SKM-1 (cell line): ENCODE results near the gene CCDC116.
"Not testable (repeated sequence)": the region's sequence is repeated elsewhere in the genome, so short reads cannot be mapped to it uniquely, and the experiment has no call there.

Source experiments
- DNase-seq: peaks from one replicate; lab custom pipeline; 2025; ENCODE audit not compliant: unreplicated experiment; lab: John Stamatoyannopoulos, UW

Gene CCDC116, protein sequence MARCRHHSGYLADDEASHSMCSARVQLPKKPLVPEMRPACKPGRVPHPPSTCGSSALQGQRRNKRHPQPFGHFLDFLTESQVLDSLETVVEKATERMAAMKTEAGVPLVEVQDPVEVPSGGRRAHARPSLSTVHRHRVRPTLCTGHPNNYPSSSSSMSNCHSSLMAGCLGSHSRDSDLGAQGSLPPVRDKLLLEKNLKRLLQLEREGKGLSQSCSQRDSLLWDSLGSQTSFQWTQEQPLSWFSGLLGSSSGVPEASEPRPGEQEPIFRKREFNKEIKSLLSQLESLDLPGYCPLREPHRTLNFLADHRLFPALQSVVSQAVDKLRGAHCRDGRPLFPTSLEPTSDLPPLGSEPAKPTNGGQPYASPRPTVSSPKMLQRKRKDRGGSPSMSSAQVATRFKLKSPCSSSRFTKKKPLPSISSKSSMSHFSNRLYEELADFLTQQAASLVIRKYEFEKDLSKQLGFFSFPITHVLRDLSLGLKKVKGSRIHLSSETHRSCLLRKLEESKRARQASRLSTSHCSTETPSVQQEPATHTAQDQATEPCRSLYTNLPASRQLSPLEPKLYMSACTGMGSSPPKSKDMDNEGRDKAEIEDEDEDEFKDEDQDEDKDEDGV

DNA sequence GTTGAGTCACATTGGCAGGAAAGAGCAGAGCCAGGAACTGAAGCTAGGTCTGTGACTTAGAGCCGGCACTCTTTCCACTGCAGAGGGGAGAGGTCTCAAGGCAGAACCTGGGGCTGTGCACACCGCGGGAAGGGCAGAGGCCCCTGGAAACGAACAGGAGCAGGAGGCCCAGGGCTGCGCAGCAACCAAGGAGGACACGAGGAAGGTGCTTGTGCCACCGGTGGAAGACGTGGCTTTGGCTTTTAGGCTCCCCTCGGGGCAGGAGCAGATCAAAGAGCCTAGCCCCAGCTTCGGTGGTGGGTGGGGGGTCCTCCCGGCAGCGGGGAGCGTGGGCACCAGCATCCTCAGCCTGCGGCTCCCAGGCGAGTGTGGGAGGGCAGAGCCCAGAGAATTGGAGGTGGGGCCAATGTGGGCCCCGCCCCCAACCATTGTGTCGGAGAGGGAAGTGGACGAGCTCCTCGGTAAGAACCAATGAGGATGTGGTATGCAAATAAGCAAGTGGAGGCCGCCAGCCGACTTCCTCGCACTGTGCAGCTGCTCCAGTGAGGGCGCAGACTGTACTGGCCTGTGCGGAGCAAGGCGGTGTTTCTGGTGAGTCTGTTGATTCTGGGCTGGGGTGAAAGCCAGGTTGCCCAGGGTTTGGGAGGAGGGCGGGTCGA, at the start of gene CCDC116:
CCDC116 (plus strand) TSS at position 524 of the 659 bp plus-strand sequence. CDS start 422 bp downstream, outside the sequence.
- DNase-seq: no peak

DNA sequence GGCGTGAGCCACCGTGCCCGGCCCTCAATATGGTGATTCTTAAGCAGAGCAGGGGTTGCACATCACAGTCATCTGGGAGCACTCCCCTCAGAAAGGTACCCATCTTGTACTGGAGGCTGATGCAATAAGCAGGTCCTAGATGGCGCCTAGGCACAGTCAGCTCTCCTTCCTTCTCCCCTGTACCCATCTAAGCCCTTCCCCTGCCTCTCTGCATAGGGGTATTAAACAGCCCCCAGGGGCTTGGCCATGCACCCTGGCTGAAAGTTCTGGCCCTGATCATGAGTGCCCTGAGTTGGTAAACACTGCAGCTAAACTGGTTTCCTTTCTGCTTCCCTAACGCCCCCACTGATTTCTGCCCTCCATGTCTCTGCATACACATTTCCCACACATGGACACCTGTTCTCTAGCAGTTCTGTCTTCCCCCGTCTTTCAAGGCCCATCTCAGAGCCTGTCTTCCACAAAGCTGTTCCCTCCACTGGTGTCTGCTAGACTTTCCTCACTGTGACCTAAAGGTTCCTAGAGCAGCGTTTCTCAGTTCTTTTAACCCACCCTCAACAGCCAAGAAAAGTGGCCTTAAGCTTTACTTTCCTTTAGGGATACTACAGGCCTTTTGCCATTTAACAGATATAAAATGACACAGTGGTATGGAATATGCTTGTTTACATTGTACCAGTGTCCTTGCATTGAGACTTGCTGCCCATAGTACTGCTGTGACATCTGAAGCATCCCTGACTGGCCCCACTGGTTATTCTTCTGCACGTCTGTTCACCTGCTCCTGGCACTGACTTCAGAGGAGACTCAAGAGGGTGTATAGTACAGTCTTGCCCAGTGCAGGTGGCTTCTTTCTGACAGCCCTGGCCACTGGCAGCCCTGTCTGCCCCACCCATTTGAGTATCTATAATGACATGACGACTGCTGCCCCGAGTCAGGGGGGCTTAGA, 49.5 kb upstream of the CCDC116 start:
- no peak for DNase-seq

DNA sequence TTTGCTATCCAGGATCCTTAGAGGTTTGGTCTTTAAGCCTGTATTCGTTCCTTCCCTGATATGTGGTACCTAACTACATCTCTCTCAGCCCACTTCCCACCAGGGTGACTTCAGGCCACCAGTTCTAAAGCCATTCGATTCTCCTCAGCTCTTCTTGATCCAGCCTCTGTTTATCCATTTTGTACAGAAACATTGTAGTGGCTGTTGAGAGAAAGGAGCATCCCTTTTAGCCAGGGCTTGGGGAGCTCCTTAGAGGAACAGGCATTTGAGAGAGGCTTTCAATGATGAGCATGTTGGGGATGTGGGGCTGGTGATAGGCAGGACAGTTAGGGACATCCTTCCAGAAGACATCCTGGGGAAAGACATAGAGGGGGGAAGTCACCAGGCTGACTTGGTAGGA, 47.2 kb upstream of the CCDC116 start:
- no peak for DNase-seq

DNA sequence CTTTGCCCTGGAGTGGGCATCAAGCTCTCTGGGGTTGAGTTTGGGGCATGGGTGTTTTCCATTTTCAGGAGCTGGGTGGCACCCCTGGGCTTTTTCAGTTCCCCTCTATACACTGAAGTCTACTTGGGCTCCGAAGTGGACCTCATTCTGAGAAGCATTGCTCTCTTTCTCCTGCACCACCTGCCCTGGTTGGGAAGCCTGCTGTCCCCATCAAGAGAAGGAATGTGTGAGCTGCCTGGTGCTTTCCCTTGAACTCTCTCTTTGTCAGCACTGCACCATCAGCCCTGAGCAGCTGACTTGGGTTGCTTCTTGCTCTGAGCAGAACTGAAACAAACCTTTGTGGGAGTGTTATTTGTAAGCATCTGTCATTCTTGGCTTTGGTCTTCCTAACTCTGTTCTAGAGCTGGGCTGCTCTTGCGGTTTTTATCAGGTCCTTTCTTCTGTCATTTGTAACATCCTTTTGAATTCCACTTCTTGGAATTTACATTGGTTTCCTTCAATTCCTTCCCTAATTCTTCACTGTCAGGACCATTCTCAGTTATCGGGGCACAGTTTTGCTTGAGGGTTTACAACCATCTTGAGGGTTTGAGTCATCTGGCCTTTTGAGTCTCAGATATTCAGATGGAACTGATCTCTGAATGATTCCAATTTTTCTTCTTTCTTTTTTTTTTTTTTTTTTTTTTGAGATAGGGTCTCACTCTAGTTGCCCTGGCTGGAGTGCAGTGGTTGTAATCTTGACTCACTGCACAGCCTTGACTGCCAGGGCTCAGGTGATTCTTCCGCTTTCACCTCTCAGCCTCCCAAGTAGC, 44.6 kb upstream of the CCDC116 start:
- DNase-seq: no peak

DNA sequence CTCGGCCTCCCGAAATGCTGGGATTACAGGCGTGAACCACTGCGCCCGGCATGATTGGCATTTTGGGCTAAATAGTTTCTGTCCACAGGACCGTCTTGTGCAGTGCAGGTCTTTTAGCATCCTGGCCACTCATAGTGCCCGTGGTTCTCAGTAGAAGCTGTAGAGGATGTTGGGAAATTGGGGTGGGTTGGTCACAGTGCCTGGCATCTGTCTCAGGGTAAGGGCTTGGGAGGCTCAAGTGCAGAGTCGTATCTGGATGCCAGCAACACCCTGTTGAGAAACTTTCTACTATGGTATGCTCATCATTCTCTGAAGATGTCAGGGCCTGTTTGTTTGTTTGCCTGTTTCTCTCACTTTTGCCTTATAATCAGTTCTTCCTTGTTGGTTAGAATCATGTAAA, 43.2 kb upstream of the CCDC116 start:
- DNase-seq: no peak

DNA sequence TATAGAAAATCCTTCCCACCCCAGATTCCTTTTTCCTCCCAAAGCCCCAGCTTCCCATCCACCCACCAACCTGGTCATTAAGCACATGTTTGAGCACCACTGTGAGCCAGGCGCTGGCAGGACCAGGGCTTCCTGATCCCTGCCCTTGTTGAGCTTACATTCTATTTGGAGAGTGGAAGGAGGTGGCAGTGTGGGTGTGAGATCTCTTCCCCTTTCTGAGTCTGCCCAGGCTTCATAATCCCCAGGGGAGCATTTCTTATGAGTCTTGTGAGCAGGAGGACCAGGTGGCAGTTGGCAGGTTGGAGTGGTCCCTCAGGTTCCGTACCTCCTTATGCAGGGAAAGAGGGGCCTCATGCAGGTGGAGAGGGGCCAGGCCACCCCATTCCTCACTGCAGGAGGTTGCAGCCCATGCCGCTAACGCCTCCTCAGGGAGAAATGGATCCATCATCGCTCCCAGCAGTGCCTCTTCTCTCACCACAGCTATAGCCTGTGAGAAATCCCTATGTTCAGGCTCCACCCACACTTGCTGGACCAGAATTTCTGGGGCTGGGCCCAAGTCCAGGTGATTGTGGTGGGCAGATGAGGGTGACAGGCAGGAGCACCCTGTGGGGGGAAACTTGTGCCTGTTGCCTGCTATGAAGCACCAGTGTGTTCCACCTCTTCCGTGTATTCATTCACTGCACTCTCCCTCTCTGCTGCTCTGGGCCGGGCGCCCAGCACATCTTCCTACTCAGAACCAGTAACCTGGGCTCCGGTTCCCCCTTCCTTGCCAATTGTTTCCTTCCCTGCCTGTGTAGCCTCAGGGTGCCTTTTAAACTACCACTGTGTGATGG, 41.5 kb upstream of the CCDC116 start:
- no peak for DNase-seq

DNA sequence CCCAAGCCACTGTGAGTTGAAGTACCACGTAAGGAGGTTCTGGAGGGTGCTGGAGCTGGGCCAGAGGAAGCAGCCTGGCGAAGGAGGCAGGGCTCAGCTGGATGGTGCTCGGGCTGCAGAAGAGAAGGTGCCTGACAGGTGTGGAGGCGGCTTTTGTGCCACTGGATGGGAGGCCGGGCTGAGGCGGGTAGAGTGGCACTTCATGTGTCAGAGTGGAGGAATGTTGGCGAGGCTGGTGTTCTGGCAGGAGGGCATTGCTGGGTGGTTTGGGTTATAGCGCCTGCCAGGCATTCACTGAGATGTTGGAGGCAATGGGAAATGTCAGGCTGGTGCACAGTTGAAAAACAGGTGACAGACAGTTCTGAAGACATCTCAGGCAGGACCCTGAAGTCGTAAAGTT, 40.9 kb upstream of the CCDC116 start:
- DNase-seq: no peak

DNA sequence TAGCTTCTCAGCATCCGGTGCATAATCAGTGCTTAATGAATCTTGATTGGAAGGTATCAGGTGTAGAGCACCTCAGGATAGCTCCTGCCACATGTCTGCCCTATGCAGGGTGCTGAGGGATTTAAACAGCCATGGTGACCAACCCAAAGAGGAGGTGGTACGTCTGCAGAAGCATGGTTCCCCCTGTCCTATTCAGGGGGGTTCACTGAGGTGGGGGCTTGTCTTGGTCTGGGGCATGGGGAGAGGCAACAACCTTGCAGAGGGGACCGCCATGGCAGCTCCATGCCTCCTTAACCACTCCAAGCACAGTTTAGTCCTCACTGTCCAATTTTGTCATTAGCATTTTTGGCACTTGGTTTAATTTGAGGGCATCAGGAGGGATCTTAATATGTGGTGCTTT, 40.1 kb upstream of the CCDC116 start:
- no peak for DNase-seq

DNA sequence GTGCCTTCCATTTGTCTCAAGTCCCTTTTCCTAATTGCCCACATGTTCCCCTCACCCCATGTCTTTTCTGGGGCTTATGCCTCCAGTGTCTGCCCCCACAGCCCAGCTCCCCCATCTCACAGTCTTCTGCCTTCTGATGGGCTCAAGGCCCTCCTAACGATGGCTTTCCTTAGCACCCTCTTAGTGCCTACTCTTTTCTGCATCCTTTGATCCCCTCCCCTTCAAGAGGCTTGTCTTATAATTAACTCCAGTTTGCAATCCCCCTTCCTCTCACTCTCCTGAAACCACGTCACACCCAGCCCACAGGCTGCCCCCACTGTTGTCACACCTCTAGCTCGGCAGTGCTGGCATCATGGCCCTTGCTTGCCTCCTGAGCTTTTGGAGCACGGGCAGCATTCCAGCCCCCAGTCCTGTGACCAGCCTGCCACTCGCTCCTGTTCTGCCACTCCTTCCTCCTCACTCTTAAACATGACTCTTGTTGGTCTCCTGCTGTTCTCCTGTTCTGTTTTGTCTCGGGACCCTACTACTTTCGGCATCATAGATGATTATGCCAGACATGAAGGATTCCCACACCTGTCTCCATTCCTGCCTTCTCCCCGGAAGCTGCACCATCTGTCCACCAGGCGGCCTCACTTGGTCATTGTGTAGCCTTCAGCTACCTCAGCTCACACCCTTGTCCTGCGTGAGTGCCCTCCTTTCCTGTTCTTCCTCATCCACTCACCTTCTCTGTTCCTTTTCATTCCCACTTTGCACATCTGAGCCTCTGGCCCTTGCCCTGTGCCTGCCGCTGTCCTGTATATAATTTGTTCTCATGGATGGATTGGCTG, 38.9 kb upstream of the CCDC116 start:
- DNase-seq: no peak

DNA sequence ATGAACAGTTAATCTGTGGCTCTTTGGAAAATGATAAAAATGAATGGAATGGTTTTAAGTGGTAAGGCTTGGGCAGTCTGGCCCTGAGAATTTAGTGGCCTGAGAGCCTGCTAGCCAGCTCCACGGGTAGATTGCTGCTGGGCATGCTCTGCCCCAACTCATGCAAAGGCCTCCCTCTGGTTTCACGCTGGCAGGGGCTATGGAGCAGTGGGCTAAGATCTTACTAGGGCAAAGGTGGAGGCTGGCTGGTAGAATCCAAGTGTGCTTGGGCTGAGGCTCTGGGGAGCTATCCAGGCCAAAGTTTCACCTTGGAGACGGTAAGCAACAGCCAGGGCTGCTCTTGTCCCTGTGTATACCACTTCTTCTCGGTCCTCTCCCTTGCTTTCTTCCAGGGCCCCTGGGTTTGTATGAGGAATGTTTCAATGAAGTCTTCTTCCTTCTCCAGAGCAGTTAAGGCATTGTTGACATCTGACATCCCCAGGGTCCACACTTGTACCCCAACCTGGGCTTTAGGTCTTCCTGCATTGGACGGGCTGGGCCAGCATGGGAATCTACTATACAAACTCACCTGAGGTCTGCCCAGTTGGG, 37.6 kb upstream of the CCDC116 start:
- DNase-seq: no peak

DNA sequence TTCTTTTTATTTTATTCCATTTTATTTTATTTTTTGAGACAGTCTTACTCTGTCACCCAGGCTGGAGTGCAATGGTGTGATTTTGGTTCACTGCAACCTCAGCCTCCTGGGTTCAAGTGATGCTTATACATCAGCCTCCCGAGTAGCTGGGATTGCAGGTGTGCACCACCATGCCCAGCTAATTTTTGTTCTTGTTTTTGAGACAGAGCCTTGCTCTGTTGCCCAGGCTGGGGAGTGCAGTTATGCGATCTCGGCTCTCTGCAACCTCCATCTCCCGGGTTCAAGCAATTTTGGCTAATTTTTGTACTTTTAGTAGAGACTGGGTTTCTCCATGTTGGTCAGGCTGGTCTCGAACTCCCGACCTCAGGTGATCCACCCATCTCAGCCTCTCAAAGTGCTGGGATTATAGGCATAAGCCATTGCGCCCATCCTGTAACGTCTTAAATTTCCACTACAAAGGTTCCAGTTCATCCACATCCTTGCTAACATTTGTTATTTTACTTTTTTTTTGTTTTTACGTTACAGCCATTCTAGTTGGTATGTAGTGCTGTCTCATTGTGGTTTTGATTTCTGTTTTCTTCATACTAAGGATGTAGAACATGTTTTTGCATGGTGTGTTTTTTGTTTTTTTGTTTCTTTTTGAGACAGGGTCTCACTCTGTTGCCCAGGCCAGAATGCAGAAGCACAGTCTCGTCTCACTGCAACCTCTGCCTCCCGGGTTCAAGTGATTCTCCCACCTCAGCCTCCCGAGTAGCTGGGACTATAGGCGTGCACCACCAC, 36.0 kb upstream of the CCDC116 start:
- not testable (repeated sequence) for DNase-seq

DNA sequence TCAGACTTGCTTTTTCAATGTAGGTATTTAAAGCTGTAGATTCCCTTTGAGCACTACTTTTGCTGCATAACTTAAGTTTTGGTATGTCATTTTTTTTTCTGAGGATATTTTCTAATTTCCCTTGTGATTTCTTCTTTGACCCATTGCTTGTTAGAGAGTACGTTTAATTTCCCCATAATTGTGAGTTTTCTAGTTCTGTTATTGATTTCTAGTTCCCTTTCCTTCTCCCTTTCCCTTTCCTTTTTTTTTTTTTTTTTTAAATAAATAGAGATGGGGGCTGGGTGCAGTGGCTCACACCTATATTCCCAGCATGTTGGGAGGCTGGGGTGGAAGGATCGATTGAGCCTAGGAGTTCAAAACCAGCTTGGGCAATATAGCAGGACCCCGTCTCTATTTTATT, 34.3 kb upstream of the CCDC116 start:
- DNase-seq: no peak

DNA sequence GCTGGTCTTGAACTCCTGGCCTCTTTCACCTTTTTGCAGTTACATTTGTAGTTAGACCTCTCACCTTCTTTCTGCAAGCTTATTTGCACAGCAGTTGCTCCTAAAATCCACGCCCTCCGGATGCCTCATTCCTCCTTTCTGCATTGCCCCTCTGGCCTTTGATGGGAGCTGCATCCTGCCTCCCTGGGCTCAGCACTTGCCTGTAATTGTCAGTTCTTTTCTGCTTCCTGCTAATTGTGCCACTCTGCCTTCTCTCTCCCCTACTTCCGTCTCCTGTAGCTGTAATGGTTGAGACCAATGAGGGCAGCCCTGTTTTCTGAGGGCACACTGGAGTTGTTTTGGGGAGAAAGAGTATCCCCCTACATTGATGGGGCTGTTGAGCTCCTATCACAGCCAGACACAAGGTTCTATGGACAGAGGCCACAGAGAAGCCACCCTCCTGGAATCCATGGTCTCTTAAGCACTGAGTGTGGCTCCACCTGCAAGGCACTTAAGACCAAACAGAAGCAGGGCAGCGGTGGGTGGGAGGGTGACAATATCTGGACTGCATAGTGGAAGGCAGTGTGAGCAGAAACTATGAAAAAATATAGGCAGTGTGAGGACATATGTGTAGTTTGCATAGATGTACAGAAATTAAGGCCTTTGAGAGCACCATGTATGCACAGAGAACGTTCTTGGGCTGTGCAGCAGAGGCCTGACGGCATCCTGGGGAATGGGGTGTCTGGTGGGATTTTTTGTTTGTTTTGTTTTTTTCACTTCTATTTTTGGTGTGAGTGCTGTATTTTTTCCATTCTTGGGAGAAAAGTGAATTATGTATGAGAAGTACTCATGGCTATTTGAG, 33.3 kb upstream of the CCDC116 start:
- no peak for DNase-seq

DNA sequence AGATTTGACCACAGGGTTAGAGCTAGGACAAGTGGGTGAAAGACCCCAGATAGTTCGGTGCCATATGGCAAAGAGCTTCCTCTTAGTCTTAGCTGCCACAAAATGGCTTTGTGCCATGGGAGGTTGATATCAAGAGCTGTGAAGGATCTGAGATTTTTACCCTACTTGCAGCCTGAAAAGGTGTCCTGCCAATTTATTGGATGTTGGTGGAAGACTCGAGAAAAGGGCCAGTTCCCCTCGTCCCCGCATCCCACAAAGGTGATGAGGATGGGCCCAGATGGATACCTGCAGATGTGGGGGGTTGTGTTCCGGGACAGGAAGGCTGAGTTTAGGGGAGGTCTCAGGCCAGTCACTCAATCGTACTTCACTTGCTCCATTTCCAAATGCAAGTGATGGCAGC, 30.0 kb upstream of the CCDC116 start:
- DNase-seq: no peak

DNA sequence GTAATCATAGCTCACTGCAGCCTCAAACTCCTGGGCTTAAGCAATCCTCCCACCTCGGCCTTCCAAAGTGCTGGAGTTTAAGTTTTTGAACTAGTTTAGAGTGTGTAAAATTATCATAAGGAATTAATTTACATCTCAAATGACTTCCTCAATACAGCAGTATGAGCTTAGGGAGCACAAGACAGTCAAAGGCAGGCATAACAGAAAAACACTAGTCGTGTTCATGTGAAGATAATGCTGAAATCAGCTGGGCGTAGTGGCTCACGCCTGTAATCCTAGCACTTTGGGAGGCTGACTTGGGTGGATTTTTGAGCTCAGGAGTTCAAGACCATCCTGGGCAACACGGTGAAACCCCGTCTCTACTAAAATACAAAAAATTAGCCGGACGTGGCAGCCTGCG, 28.6 kb upstream of the CCDC116 start:
- DNase-seq: no peak

DNA sequence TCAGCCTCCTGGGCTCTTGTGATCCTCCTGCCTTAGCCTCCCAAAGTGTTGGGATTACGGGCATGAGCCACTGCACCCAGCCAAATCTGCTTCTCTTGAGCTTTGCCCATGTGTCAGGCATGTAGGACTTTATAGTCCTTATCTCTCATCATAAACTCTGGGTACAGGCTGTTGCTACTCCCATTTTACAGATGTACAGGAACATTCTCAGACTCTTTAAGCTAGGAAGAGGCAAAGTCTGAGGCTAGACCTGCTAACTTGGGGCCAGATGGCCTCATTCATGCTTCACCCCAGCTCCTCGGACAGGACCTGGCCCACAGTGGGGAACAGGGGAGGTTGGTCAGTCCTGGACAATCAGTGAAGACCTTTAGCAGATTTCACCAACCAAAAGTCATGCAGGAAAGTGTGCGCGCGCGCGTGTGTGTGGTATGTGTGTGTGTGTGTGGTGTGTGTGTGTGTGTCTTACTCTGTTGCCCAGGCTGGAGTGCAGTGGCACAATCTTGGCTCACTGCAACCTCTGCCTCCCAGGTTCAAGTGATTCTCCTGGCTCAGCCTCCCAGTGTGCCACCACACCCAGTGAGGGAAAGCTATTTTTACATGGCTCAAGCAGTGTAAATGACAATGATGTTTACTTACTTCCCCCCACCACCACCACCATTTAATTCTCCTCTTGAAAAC, 26.5 kb upstream of the CCDC116 start:
- no peak for DNase-seq
